SU-DHL-6 (cell line): ENCODE measurements around the gene IFI27L1.

Experiments used
- H2AFZ ChIP-seq: fragments of 200-600 bp; sonication (generic); 2 replicates; pipeline ENCODE4 v1.6.1; 2014; ENCODE audit warnings: low read depth, mild to moderate bottlenecking, moderate library complexity, mixed read lengths, antibody characterized with exemption, low read length; ENCODE audit not compliant: severe bottlenecking
- H3F3A ChIP-seq: fragments of 200-600 bp; shearing (Covaris generic); 2 replicates; pipeline ENCODE4 v1.6.0; 2016; ENCODE audit warnings: antibody characterized with exemption, mild to moderate bottlenecking; ENCODE audit not compliant: insufficient read depth
- H3K27ac ChIP-seq: fragments of 200-600 bp; sonication (generic); 2 replicates; pipeline ENCODE4 v1.5.1; 2016; ENCODE audit warnings: low read depth, mild to moderate bottlenecking, low read length, moderate library complexity, mixed read lengths
- H3K27me3 ChIP-seq: fragments of 200-600 bp; sonication (generic), shearing (Covaris generic); 2 replicates; pipeline ENCODE4 v1.6.0; 2014; ENCODE audit warnings: mild to moderate bottlenecking, low read length
- H3K36me3 ChIP-seq: fragments of 200-600 bp; sonication (generic); 2 replicates; pipeline ENCODE4 v1.6.1; 2014; ENCODE audit warnings: mild to moderate bottlenecking, low read length, mixed read lengths
- H3K4me2 ChIP-seq: fragments of 300-600, 200-600 bp; shearing (Covaris generic), sonication (generic); 2 replicates; pipeline ENCODE4 v1.6.0; 2014; ENCODE audit warnings: low read length, low read depth, mild to moderate bottlenecking; ENCODE audit not compliant: poor library complexity, severe bottlenecking
- H3K4me3 ChIP-seq: fragments of 200-600 bp; sonication (generic); 2 replicates; pipeline ENCODE4 v1.5.1; 2014; ENCODE audit warnings: antibody characterized with exemption, low read length, mild to moderate bottlenecking, mixed read lengths; ENCODE audit not compliant: insufficient read depth, poor library complexity, severe bottlenecking
- H3K79me2 ChIP-seq: fragments of 200-600 bp; sonication (generic); 2 replicates; pipeline ENCODE4 v1.6.1; 2014; ENCODE audit warnings: mild to moderate bottlenecking, low read length, moderate library complexity; ENCODE audit not compliant: insufficient read depth
- H3K9ac ChIP-seq: fragments of 200-600 bp; sonication (generic); 2 replicates; pipeline ENCODE4 v1.7.0; 2014; ENCODE audit warnings: mild to moderate bottlenecking, low read length
- H3K9me2 ChIP-seq: fragments of 200-600 bp; sonication (generic); replicated peaks from 2 replicates; pipeline ENCODE4 v1.6.1; 2014; ENCODE audit warnings: low read length; ENCODE audit not compliant: insufficient read depth
- H3K9me3 ChIP-seq: fragments of 200-600 bp; sonication (generic); 2 replicates; pipeline ENCODE4 v1.6.1; 2014; ENCODE audit warnings: low read length, mixed read lengths; ENCODE audit not compliant: insufficient read depth
- H4K20me1 ChIP-seq: fragments of 200-600 bp; sonication (generic); 2 replicates; pipeline ENCODE4 v1.6.1; 2014; ENCODE audit warnings: low read depth, mild to moderate bottlenecking, antibody characterized with exemption, low read length, moderate library complexity, mixed read lengths
- CTCF ChIP-seq: fragments of 200-600 bp; sonication (generic); IDR thresholded peaks from one replicate; pipeline ENCODE4 v1.5.1; 2017; ENCODE audit warnings: antibody characterized with exemption, mild to moderate bottlenecking, low read length, moderate library complexity; ENCODE audit not compliant: insufficient read depth, poor library complexity, severe bottlenecking
- EZH2phosphoT487 ChIP-seq: fragments of 200-600 bp; sonication (generic), shearing (Covaris generic); conservative IDR thresholded peaks from 2 replicates; pipeline ENCODE4 v1.6.1; 2018; ENCODE audit warnings: mild to moderate bottlenecking, antibody characterized with exemption, low read length, moderate library complexity, mixed read lengths

Gene IFI27L1

GRCh38 chr14:94112513-94113063 is 31.5 kb downstream of the IFI27L1 start:
- Histone ChIP-seq H3K9ac (no peak overlapping the region), H3K27me3 (no peaks in the 10 kb centered on the region; the same call in 1 of the 2 replicates), H3K27ac (no peak overlapping the region), H3F3A (no peaks in the 10 kb centered on the region), H3K79me2 (no peaks in the 10 kb centered on the region), H3K4me3 (no peak overlapping the region), H3K4me2 (no peak overlapping the region), H2AFZ (no peak overlapping the region), H3K9me2 (no peaks in the 10 kb centered on the region), H3K36me3 (no peaks in the 10 kb centered on the region), H3K9me3 (no peaks in the 10 kb centered on the region), H4K20me1 (no peaks in the 10 kb centered on the region)
- no peak for TF ChIP-seq EZH2phosphoT487
- TF ChIP-seq CTCF = no peak

- Histone ChIP-seq H3F3A (no peaks in the 10 kb centered on the region), H3K4me2 (no peak overlapping the region), H3K79me2 (no peaks in the 10 kb centered on the region), H3K27me3 (no peaks in the 10 kb centered on the region; the same call in 1 of the 2 replicates), H3K9me2 (no peaks in the 10 kb centered on the region), H3K27ac (no peak overlapping the region), H2AFZ (no peak overlapping the region), H3K36me3 (no peaks in the 10 kb centered on the region), H3K9me3 (no peaks in the 10 kb centered on the region), H3K9ac (no peak overlapping the region), H3K4me3 (no peak overlapping the region), H4K20me1 (no peaks in the 10 kb centered on the region)
- no peak for TF ChIP-seq EZH2phosphoT487
- no peak for TF ChIP-seq CTCF
Observed at GRCh38 chr14:94113073-94113472, 32.0 kb downstream of the IFI27L1 start.

- Histone ChIP-seq H3K9me3 (no peaks in the 10 kb centered on the region), H3K36me3 (no peaks in the 10 kb centered on the region), H3K27ac (no peak overlapping the region), H3K27me3 (no peaks in the 10 kb centered on the region; the same call in 1 of the 2 replicates), H3K4me2 (no peak overlapping the region), H3F3A (no peaks in the 10 kb centered on the region), H3K79me2 (no peaks in the 10 kb centered on the region), H3K4me3 (no peak overlapping the region), H4K20me1 (no peaks in the 10 kb centered on the region), H3K9me2 (no peaks in the 10 kb centered on the region), H2AFZ (no peak overlapping the region), H3K9ac (no peak overlapping the region)
- no peak for TF ChIP-seq CTCF
- TF ChIP-seq EZH2phosphoT487 = no peak
Observed at GRCh38 chr14:94113490-94113889, 32.4 kb downstream of the IFI27L1 start.
